Jurkat, Clone E6-1 (cell line): ENCODE measurements around the gene RNLS.

Experiments
- DNase-seq: peaks from one replicate; pipeline ENCODE4 v3.0.0-alpha.2; 2011; ENCODE audit warnings: low read depth, low spot score
- H3K4me3 ChIP-seq: 2 replicates; pipeline ENCODE4 v1.5.1; 2011; ENCODE audit warnings: mild to moderate bottlenecking, low read length, control low read depth, moderate library complexity

Gene RNLS

DNA sequence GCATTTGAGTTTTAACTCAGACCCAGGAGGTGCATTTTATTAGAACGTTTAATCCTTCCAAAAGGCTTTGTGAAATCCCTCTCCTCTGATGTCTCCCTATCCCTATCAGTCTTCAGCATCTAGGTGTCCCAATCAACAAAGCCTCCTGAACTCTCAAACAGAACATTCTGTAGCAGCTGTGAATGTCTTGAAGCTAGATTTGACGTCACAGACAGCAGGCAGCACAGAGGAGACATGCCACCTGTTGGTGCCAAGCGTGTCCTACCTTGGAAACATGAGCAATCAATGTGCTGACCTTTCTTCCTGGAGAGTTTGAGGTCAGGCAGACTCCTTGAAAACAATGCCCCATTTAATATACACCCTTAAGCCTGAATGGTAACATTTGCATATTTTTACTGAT is 125.5 kb downstream of the RNLS start:
- H3K4me3 ChIP-seq = no peak overlapping the region
- DNase-seq = peak; percentile 76

DNA sequence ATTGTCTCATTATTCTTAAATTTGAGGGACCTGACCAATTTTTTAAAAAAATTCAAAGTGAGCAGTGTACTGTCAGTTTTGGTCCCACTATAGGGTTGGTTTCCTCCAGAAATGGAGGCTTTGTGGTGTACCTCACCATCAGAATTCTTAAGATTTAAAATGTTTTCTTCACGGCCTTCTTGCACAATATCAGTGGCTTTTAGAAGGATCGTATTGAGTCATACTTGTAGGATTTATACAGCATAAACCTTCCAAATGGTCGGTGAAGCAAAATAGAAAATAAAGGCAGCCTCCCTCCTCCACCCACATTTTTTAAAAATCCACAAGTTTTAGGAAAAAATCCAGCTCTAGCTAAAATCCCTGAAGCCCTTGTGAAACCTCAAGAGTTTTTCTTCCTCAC is 126.4 kb downstream of the RNLS start:
- no peak overlapping the region for H3K4me3 ChIP-seq
- DNase-seq = peak; percentile 10

GRCh38 chr10:88455831-88456230 is 127.3 kb downstream of the RNLS start:
- H3K4me3 ChIP-seq = no peak overlapping the region
- DNase-seq = no peak

DNA sequence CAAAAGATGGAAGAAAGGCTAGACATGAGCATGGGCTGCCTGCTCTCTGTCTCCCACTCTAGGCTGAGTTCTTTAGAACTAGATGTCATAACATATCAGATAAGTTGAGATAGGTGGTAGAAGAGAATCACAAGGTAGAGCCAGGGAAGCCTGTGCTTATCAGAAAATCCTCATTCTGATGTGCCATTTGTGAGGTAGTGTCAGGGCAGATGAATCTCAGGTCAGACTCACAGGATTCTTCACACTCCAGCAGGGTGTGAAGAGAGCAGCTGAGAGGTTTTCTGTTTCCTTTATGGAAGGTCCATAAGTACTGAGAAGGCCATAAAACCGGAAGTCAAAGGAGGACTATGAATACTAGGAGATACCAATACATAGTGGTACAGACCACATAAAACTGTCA is 132.9 kb downstream of the RNLS start:
- no peak for DNase-seq
- no peak overlapping the region for H3K4me3 ChIP-seq

DNA sequence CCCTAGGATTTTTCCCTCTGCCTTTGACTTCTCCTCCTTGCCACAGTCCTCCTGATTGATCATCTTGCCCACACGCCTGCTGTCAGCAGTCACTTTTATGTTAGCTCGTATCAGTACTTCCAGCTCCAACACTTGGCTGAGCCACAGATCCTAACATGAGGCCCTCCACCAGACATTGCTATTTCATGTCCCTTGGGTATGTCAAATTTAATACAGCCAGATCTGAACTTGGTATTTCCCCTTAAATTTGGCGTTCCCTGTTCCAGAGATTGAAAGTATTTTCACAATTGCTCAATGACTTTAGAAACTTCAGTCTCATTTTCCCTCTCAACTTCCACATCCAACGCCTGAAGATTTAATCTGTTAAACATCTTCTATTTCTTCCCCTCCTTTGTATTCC is 140.4 kb downstream of the RNLS start:
- no peak for DNase-seq
- H3K4me3 ChIP-seq = no peak overlapping the region

DNA sequence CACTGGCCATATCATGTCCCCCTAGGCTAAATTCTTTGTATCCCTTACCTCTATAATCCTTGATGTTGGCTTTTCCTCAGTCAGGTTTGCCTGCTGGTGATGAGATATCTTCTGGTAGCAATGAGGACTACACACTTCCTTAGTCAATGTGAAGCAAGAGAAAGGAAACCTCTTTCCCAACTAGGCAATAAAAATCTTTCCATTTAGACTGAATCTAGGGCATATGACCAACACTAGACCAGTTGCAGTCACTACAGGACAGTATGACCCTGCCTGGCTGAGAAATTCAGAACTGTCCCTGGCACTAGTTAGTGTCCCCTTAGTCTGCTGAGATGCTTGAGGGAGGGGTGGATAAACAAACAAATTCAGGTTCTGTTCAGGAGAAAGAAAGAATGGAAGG is 142.6 kb downstream of the RNLS start:
- no peak overlapping the region for H3K4me3 ChIP-seq
- no peak for DNase-seq

DNA sequence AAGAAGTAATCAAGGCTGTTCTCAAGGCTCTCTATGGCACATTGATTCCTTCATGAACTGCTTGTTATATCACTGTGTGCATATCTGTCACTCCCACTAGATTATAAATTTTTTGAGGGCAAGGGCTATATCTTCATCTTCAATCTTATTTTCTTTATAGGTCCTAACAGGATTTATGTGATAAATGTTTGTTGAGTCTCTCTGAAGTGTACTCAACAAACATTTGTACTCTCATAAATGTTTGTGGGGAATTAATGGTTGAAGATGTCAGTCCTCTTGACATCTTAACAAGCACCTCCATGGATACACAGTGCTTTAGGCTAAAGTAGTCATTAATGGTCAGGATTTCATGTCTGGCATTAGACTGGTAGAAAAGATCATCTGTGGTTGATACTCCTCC is 143.2 kb downstream of the RNLS start:
- DNase-seq = no peak
- H3K4me3 ChIP-seq = no peak overlapping the region

- no peak for DNase-seq
- no peak overlapping the region for H3K4me3 ChIP-seq
These were observed 145.7 kb downstream of the RNLS start for GRCh38 chr10:88437411-88437810.

DNA sequence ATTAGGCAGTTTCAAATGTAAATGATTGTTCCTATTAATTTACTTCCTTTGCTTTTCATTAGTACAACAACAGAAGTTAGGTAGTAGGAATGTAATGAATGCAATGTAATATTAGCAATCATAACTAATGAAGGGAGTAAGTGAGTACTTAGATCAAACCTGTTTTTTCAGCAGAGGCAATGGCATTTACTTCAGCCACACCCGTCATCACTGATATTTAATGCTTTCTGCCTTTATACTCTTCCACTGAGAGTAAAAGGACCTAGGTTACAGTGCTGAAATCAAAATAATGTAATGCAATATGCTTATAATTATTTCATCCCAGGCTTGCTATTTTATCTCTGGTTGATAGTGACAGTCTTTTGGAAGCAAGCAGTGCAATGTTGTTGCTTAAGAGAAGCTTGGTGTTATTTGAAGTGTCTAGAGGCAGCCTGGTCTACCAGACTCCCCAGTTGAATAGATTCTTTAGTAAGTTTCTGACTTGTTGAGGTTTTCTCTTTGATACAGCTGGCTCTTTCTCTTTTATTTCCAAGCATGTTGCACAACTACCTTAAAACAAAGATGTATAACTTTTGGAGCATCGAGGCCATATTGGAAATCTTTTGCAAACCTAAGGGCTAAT is 149.4 kb downstream of the RNLS start:
- no peak overlapping the region for H3K4me3 ChIP-seq
- DNase-seq = no peak

- DNase-seq = no peak
- no peak overlapping the region for H3K4me3 ChIP-seq
These were observed 152.0 kb downstream of the RNLS start for GRCh38 chr10:88431103-88431502.

DNA sequence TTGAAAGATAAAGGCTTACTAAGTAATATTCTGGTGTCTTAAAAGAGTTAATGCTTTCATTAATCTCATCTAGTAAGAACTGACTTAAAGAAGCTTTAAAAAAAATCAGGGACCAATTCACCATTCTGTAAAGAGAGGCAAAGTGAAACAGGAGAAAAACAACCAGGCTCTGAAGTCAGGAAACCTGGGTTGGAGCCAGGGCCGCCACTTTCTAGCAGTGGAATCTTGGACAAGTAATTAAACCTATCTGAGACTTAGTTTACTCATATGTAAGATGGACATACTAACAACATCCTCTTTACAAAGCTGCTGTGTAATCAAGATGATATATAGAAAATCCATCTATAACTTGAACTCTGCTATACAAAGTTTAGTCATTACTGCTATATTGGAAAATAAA is 154.1 kb downstream of the RNLS start:
- no peak overlapping the region for H3K4me3 ChIP-seq
- no peak for DNase-seq

- no peak overlapping the region for H3K4me3 ChIP-seq
- no peak for DNase-seq
These were observed 154.7 kb downstream of the RNLS start for GRCh38 chr10:88428442-88428841.

GRCh38 chr10:88427024-88427423 is 156.1 kb downstream of the RNLS start:
- H3K4me3 ChIP-seq = no peak overlapping the region
- DNase-seq = no peak

DNA sequence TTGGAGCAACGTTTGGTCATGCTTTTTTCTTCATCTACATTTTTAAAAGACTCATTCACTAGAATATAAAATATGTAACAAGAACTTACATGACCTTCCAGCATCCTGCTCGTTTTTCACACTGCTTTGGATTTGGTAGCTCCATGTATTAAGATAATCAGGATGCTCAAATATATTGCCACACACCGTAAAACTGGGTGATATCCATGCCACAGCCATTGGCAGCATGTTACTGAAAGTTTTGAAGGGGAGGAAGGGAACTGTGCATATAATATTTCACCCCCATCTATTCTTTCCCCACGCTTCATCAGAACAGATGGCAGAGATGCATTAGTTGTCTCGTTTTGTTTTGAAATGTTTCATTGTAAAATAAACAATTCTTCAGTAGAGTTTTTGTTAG is 158.2 kb downstream of the RNLS start:
- H3K4me3 ChIP-seq = no peak overlapping the region
- no peak for DNase-seq

DNA sequence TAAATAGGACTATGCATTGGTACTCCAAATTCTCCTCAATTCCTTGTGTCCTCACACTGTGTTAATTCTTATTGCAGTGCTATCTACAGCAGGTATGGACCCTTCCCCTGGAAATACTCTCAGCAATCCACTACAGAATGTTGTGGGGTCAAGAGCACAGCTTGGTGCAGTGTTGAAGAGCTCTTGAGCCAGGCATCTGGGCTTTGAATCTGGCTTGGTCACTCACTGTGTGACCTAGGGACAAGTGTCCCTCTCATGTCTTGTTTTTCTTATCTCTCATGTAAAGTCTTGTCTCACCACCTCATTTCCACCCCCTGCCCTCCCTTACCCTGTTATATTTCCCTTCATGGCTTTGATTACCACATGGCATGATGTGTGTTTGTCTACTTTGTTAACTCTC is 159.4 kb downstream of the RNLS start:
- DNase-seq = no peak
- no peak overlapping the region for H3K4me3 ChIP-seq

DNA sequence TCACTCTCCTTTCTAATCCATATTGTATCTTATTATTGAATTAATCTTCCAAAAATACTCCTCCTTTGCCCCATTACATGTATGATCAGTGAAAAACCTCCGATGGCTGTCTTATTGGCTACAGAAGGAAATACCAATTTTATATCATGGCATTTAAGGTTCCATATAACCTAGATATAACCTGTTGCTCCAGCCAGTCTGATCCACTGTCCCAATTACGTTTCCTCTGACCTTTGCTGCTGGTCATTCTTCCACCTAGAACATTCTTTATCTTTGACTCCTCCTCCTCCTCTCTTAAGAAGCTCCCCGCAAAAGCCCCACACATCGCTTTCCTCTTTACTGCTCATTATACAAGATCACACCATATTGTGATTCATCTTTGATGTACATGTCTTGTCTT is 161.5 kb downstream of the RNLS start:
- no peak for DNase-seq
- no peak overlapping the region for H3K4me3 ChIP-seq

DNA sequence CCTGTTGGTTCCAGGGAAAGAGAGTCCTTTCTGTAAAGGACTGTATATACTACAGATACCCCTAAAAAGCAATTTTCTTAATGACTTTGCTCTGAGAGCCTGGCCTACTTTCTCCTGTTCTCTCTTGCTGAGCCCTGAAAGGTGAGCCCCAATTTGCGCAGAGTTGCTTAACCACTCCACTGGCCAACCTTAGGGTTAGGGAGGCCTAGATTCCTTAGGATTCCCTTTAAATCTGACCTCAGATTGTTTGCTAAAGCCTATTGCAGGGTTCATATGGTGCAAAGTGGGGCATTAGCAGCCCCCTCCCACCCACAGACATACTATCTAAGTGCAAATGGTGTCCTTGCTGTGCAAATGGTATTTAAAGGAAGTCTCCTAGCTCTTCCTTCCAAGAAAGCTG is 164.2 kb downstream of the RNLS start:
- DNase-seq = no peak
- H3K4me3 ChIP-seq = no peak overlapping the region

GRCh38 chr10:88417387-88418030 is 165.6 kb downstream of the RNLS start:
- H3K4me3 ChIP-seq = no peak overlapping the region
- DNase-seq = no peak

- no peak overlapping the region for H3K4me3 ChIP-seq
- DNase-seq = no peak
These were observed 166.3 kb downstream of the RNLS start for GRCh38 chr10:88416801-88417200.

- no peak overlapping the region for H3K4me3 ChIP-seq
- DNase-seq = no peak
These were observed 167.5 kb downstream of the RNLS start for GRCh38 chr10:88415533-88416130.

DNA sequence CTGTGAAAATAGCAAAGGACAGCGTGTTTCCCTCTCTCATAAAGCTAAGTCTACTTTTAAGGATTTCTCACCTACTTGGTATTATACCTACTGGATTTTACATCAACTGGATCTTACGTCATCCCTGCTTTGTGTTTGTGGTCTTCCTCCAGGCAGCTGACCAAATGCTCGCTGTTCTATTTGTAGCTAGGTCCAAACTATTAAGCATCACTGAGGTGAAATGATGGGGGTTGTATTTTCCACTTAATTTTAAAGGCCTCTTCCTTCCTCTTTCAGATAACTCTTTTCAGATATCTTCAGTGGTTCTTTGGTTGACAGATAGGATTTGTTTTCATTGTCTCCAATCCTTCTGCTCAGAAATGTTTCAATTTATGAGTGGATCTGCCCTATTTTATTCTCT is 169.7 kb downstream of the RNLS start:
- DNase-seq = no peak
- H3K4me3 ChIP-seq = no peak overlapping the region
